SK-N-SH (cell line): ENCODE measurements around the gene RSPH4A.
"Not testable (repeated sequence)": the region's sequence is repeated elsewhere in the genome, so short reads cannot be mapped to it uniquely, and the experiment has no call there.

Source experiments
- CTCF ChIP-seq: fragments of 200-600 bp; sonication (generic); IDR thresholded peaks from 2 replicates; pipeline ENCODE4 v1.6.1; 2017; ENCODE audit warnings: antibody characterized with exemption, mild to moderate bottlenecking, moderate library complexity
- EP300 ChIP-seq, 2 experiments: IDR thresholded peaks; 2 replicates each; pipeline versions ENCODE4 v1.4.0 to v1.6.1; 2012; ENCODE audit warnings: borderline replicate concordance in 1 of 2, low read depth in 1 of 2, low read length in 1 of 2
- GATA2 ChIP-seq: sonication (generic); formaldehyde crosslinking; IDR thresholded peaks from 2 replicates; pipeline ENCODE4 v1.5.0; 2020; ENCODE audit warnings: mild to moderate bottlenecking, missing genetic modification reagents
- JUND ChIP-seq: IDR thresholded peaks from 2 replicates; pipeline ENCODE4 v1.4.0; 2012
- MAX ChIP-seq: IDR thresholded peaks from 2 replicates; pipeline ENCODE4 v1.4.0; 2012; ENCODE audit warnings: low read depth
- NFIC ChIP-seq: IDR thresholded peaks from 2 replicates; pipeline ENCODE4 v1.4.0; 2012; ENCODE audit warnings: borderline replicate concordance
- NRF1 ChIP-seq: IDR thresholded peaks from 2 replicates; pipeline ENCODE4 v1.6.1; 2012; ENCODE audit warnings: low read depth, mild to moderate bottlenecking, low read length
- POLR2AphosphoS5 ChIP-seq: IDR thresholded peaks from 2 replicates; pipeline ENCODE4 v1.6.1; 2012; ENCODE audit warnings: low read depth, low read length
- RCOR1 ChIP-seq: fragments of 150-350 bp; IDR thresholded peaks from 2 replicates; pipeline ENCODE4 v1.6.1; 2017; ENCODE audit warnings: antibody characterized with exemption, low read length
- REST ChIP-seq: IDR thresholded peaks from 2 replicates; pipeline ENCODE4 v1.6.1; 2012; ENCODE audit warnings: mild to moderate bottlenecking, low read depth, low read length, moderate library complexity
- TAF1 ChIP-seq: IDR thresholded peaks from 2 replicates; pipeline ENCODE4 v1.6.1; 2012; ENCODE audit warnings: low read depth, mild to moderate bottlenecking, low read length, moderate library complexity, borderline replicate concordance
- ZBTB33 ChIP-seq: IDR thresholded peaks from 2 replicates; pipeline ENCODE4 v1.4.0; 2012; ENCODE audit warnings: low read depth, borderline replicate concordance

GRCh38 chr6:116664169-116664568 is 47.9 kb downstream of the RSPH4A start:
- not testable (repeated sequence) for TF ChIP-seq POLR2AphosphoS5; ZBTB33; NFIC; NRF1; RCOR1; MAX; CTCF; REST; GATA2; EP300 (IDR thresholded peaks at IDR 0.05; ENCODE audit: borderline replicate concordance in 1 of 2, low read depth in 1 of 2, low read length in 1 of 2); TAF1; JUND
